ENCODE data around the gene GRAMD1C.
"Not testable (repeated sequence)": the region's sequence is repeated elsewhere in the genome, so short reads cannot be mapped to it uniquely, and the experiment has no call there.

Gene GRAMD1C

GRCh38 chr3:113850391-113850790 lies 11.8 kb downstream of the GRAMD1C start:
- DNase-seq (ENCODE audit: low spot score); FAIRE-seq: not testable (repeated sequence)

- FAIRE-seq (no peak), DNase-seq (ENCODE audit: low spot score) (no peak)
Observed at GRCh38 chr3:113852506-113852905, 13.9 kb downstream of the GRAMD1C start.

GRCh38 chr3:113867506-113867905 lies 28.9 kb downstream of the GRAMD1C start:
- FAIRE-seq (peak; percentile 5), DNase-seq (ENCODE audit: low spot score) (no peak)

GRCh38 chr3:113873293-113873692 lies 34.7 kb downstream of the GRAMD1C start:
- FAIRE-seq (no peak), DNase-seq (ENCODE audit: low spot score) (no peak)

- no peak for DNase-seq (ENCODE audit: low spot score)
- FAIRE-seq = no peak
Observed at GRCh38 chr3:113873814-113874526, 35.4 kb downstream of the GRAMD1C start.

- DNase-seq (ENCODE audit: low spot score) (no peak), FAIRE-seq (no peak)
Observed at GRCh38 chr3:113878403-113878802, 39.8 kb downstream of the GRAMD1C start.

GRCh38 chr3:113885050-113885449 lies 46.5 kb downstream of the GRAMD1C start:
- DNase-seq (ENCODE audit: low spot score) (no peak), FAIRE-seq (peak; percentile 5)

- FAIRE-seq = no peak
- peak; percentile 8 for DNase-seq (ENCODE audit: low spot score)
Observed at GRCh38 chr3:113890256-113890900, 51.8 kb downstream of the GRAMD1C start.

- DNase-seq (ENCODE audit: low spot score) = no peak
- FAIRE-seq = no peak
Observed at GRCh38 chr3:113894927-113895326, 56.3 kb downstream of the GRAMD1C start.

GRCh38 chr3:113895964-113896363 lies 57.4 kb downstream of the GRAMD1C start:
- DNase-seq (ENCODE audit: low spot score) = no peak
- FAIRE-seq = no peak

GRCh38 chr3:113896930-113897329 lies 58.3 kb downstream of the GRAMD1C start:
- FAIRE-seq (no peak), DNase-seq (ENCODE audit: low spot score) (no peak)

- DNase-seq (ENCODE audit: low spot score) = no peak
Observed at GRCh38 chr3:113897373-113897777, 58.8 kb downstream of the GRAMD1C start.

GRCh38 chr3:113898892-113899291 lies 60.3 kb downstream of the GRAMD1C start:
- FAIRE-seq (no peak), DNase-seq (ENCODE audit: low spot score) (no peak)

More at GRCh38 chr3:113897373-113897777, 58.8 kb downstream of the GRAMD1C start:
- no peak for FAIRE-seq

- DNase-seq (ENCODE audit: low spot score) = no peak
- peak; percentile 65 for FAIRE-seq
Observed at GRCh38 chr3:113906568-113907140, 68.1 kb downstream of the GRAMD1C start.

- FAIRE-seq (no peak), DNase-seq (ENCODE audit: low spot score) (no peak)
Observed at GRCh38 chr3:113908133-113908532, 69.5 kb downstream of the GRAMD1C start.

- FAIRE-seq (no peak), DNase-seq (ENCODE audit: low spot score) (no peak)
Observed at GRCh38 chr3:113910966-113911365, 72.4 kb downstream of the GRAMD1C start.

- DNase-seq (ENCODE audit: low spot score) = peak; percentile 72
Observed at GRCh38 chr3:113912552-113913236, 74.1 kb downstream of the GRAMD1C start.

GRCh38 chr3:113914646-113915045 lies 76.1 kb downstream of the GRAMD1C start:
- FAIRE-seq (no peak), DNase-seq (ENCODE audit: low spot score) (no peak)

More at GRCh38 chr3:113912552-113913236, 74.1 kb downstream of the GRAMD1C start:
- peak; percentile 35 for FAIRE-seq

- DNase-seq (ENCODE audit: low spot score) (no peak), FAIRE-seq (peak; percentile 30)
Observed at GRCh38 chr3:113927556-113927955, 89.0 kb downstream of the GRAMD1C start.

- DNase-seq (ENCODE audit: low spot score) (no peak), FAIRE-seq (no peak)
Observed at GRCh38 chr3:113946831-113947230, 108.2 kb downstream of the GRAMD1C start.

- DNase-seq (ENCODE audit: low spot score) (peak; percentile 93), FAIRE-seq (peak; percentile 30)
Observed at GRCh38 chr3:113947372-113948014, 108.9 kb downstream of the GRAMD1C start, which contains the start of gene ZDHHC23. Gene ZDHHC23, plus strand, starts transcription at chr3:113948013. Its CDS starts 790 bp downstream, at chr3:113948803.
